Measurements from ENCODE around the gene TCF7L1.
"Not testable (repeated sequence)": the region's sequence is repeated elsewhere in the genome, so short reads cannot be mapped to it uniquely, and the experiment has no call there.

Gene TCF7L1

GRCh38 chr2:85326406-85327159 lies 193.4 kb downstream of the TCF7L1 start:
- peak overlapping the region; percentile 77 for H3K4me3 ChIP-seq (ENCODE audit: insufficient read length, low read depth)
- TF ChIP-seq YY1 (IDR thresholded peaks at IDR 0.05; ENCODE audit: insufficient read depth, insufficient read length) (no peak), ZNF274 (IDR thresholded peaks at IDR 0.05; ENCODE audit: low read depth, low read length) (no peak), SUZ12 (IDR thresholded peaks at IDR 0.05; ENCODE audit: extremely low read depth, insufficient read depth, insufficient read length) (no peak)
- peak overlapping the region; percentile 92 for H3K9ac ChIP-seq (ENCODE audit: insufficient read length, low read depth)
- H3K4me1 ChIP-seq (ENCODE audit: insufficient read depth, insufficient read length), result no peaks in the 10 kb centered on the region
- no peaks in the 10 kb centered on the region for H3K27me3 ChIP-seq (ENCODE audit: insufficient read depth, insufficient read length)
- DNase-seq (ENCODE audit: low read depth, low spot score), result no peak
- no peaks in the 10 kb centered on the region for H3K9me3 ChIP-seq (ENCODE audit: insufficient read depth, low read length)
- peaks cover 47% of the 10 kb centered on the region for H3K36me3 ChIP-seq (ENCODE audit: insufficient read depth, insufficient read length, low read length)

GRCh38 chr2:85327160-85327821 lies 194.1 kb downstream of the TCF7L1 start:
- H3K9me3 ChIP-seq (ENCODE audit: insufficient read depth, low read length), result no peaks in the 10 kb centered on the region
- H3K4me1 ChIP-seq (ENCODE audit: insufficient read depth, insufficient read length), result no peaks in the 10 kb centered on the region
- H3K9ac ChIP-seq (ENCODE audit: insufficient read length, low read depth), result peak overlapping the region; percentile 92
- peaks cover 41% of the 10 kb centered on the region for H3K36me3 ChIP-seq (ENCODE audit: insufficient read depth, insufficient read length, low read length)
- no peak for TF ChIP-seq SUZ12 (IDR thresholded peaks at IDR 0.05; ENCODE audit: extremely low read depth, insufficient read depth, insufficient read length)
- TF ChIP-seq YY1 (IDR thresholded peaks at IDR 0.05; ENCODE audit: insufficient read depth, insufficient read length), result no peak
- TF ChIP-seq ZNF274 (IDR thresholded peaks at IDR 0.05; ENCODE audit: low read depth, low read length), result no peak
- H3K4me3 ChIP-seq (ENCODE audit: insufficient read length, low read depth), result peak overlapping the region; percentile 77
- H3K27me3 ChIP-seq (ENCODE audit: insufficient read depth, insufficient read length), result no peaks in the 10 kb centered on the region
- no peak for DNase-seq (ENCODE audit: low read depth, low spot score)

GRCh38 chr2:85327822-85328617 lies 194.8 kb downstream of the TCF7L1 start, which contains the start of gene TGOLN2:
Gene TGOLN2 (minus strand): TSS chr2:85327989. CDS start chr2:85327962, 27 bp downstream.
- no peak for TF ChIP-seq SUZ12 (IDR thresholded peaks at IDR 0.05; ENCODE audit: extremely low read depth, insufficient read depth, insufficient read length)
- Histone ChIP-seq H3K9me3 (ENCODE audit: insufficient read depth, low read length) (no peaks in the 10 kb centered on the region), H3K4me1 (ENCODE audit: insufficient read depth, insufficient read length) (no peaks in the 10 kb centered on the region), H3K4me3 (ENCODE audit: insufficient read length, low read depth) (peak within 1 kb of the TSS; percentile 77), H3K9ac (ENCODE audit: insufficient read length, low read depth) (peak within 1 kb of the TSS; percentile 92), H3K36me3 (ENCODE audit: insufficient read depth, insufficient read length, low read length) (peaks cover 34% of the 10 kb centered on the region), H3K27me3 (ENCODE audit: insufficient read depth, insufficient read length) (no peaks in the 10 kb centered on the region)
- DNase-seq (ENCODE audit: low read depth, low spot score), result peak; percentile 87

- no peak overlapping the region for H3K9ac ChIP-seq (ENCODE audit: insufficient read length, low read depth)
- H3K27me3 ChIP-seq (ENCODE audit: insufficient read depth, insufficient read length), result no peaks in the 10 kb centered on the region
- H3K4me1 ChIP-seq (ENCODE audit: insufficient read depth, insufficient read length), result no peaks in the 10 kb centered on the region
- no peak for DNase-seq (ENCODE audit: low read depth, low spot score)
- H3K9me3 ChIP-seq (ENCODE audit: insufficient read depth, low read length), result no peaks in the 10 kb centered on the region; the same call in 1 of the 2 replicates
- no peak overlapping the region for H3K4me3 ChIP-seq (ENCODE audit: insufficient read length, low read depth)
- H3K36me3 ChIP-seq (ENCODE audit: insufficient read depth, insufficient read length, low read length), result peaks cover 25% of the 10 kb centered on the region
- TF ChIP-seq YY1 (IDR thresholded peaks at IDR 0.05; ENCODE audit: insufficient read depth, insufficient read length), result no peak
- TF ChIP-seq SUZ12 (IDR thresholded peaks at IDR 0.05; ENCODE audit: extremely low read depth, insufficient read depth, insufficient read length), result no peak
- TF ChIP-seq ZNF274 (IDR thresholded peaks at IDR 0.05; ENCODE audit: low read depth, low read length), result no peak
These were observed 196.0 kb downstream of the TCF7L1 start for GRCh38 chr2:85329181-85329651.

- not testable (repeated sequence) for DNase-seq (ENCODE audit: low read depth, low spot score); H3K27me3 ChIP-seq (ENCODE audit: insufficient read depth, insufficient read length); H3K4me3 ChIP-seq (ENCODE audit: insufficient read length, low read depth); H3K9me3 ChIP-seq (ENCODE audit: insufficient read depth, low read length); H3K9ac ChIP-seq (ENCODE audit: insufficient read length, low read depth); H3K4me1 ChIP-seq (ENCODE audit: insufficient read depth, insufficient read length)
- peaks cover 20% of the 10 kb centered on the region for H3K36me3 ChIP-seq (ENCODE audit: insufficient read depth, insufficient read length, low read length)
These were observed 196.5 kb downstream of the TCF7L1 start for GRCh38 chr2:85329701-85330100.

- no peak overlapping the region for H3K4me3 ChIP-seq (ENCODE audit: insufficient read length, low read depth)
- H3K9me3 ChIP-seq (ENCODE audit: insufficient read depth, low read length), result no peaks in the 10 kb centered on the region; the same call in 1 of the 2 replicates
- H3K9ac ChIP-seq (ENCODE audit: insufficient read length, low read depth), result peak overlapping the region; percentile 18
- DNase-seq (ENCODE audit: low read depth, low spot score), result no peak
- H3K4me1 ChIP-seq (ENCODE audit: insufficient read depth, insufficient read length), result no peaks in the 10 kb centered on the region
- TF ChIP-seq YY1 (IDR thresholded peaks at IDR 0.05; ENCODE audit: insufficient read depth, insufficient read length), result no peak
- TF ChIP-seq SUZ12 (IDR thresholded peaks at IDR 0.05; ENCODE audit: extremely low read depth, insufficient read depth, insufficient read length), result no peak
- TF ChIP-seq ZNF274 (IDR thresholded peaks at IDR 0.05; ENCODE audit: low read depth, low read length), result no peak
- peaks cover 12% of the 10 kb centered on the region for H3K36me3 ChIP-seq (ENCODE audit: insufficient read depth, insufficient read length, low read length)
- H3K27me3 ChIP-seq (ENCODE audit: insufficient read depth, insufficient read length), result no peaks in the 10 kb centered on the region
These were observed 197.8 kb downstream of the TCF7L1 start for GRCh38 chr2:85330839-85331636.

- H3K9me3 ChIP-seq (ENCODE audit: insufficient read depth, low read length); H3K9ac ChIP-seq (ENCODE audit: insufficient read length, low read depth); DNase-seq (ENCODE audit: low read depth, low spot score); H3K4me1 ChIP-seq (ENCODE audit: insufficient read depth, insufficient read length); H3K4me3 ChIP-seq (ENCODE audit: insufficient read length, low read depth); H3K27me3 ChIP-seq (ENCODE audit: insufficient read depth, insufficient read length); H3K36me3 ChIP-seq (ENCODE audit: insufficient read depth, insufficient read length, low read length): not testable (repeated sequence)
These were observed 200.7 kb downstream of the TCF7L1 start for GRCh38 chr2:85333877-85334276.

All from NT2/D1 (cell line).